ENCODE results near the gene SETX.

- TF ChIP-seq CTCF (IDR thresholded peaks at IDR 0.05), result no peak
- no peak for TF ChIP-seq EZH2 (IDR thresholded peaks at IDR 0.05; ENCODE audit: borderline replicate concordance, insufficient read depth, low read depth, low read length, poor library complexity, severe bottlenecking)
These were observed 29.6 kb upstream of the SETX start for GRCh38 chr9:132384376-132384775.

Data from B cell (primary cell).